ENCODE data around the gene CLRN1. TPM values are rescaled to one million over a fixed set of nuclear protein-coding genes. Genes with fewer than 3 reads are reported as not detected.
"Not testable (repeated sequence)": the region's sequence is repeated elsewhere in the genome, so short reads cannot be mapped to it uniquely, and the experiment has no call there.

CLRN1 gene
- total and polyA plus RNA-seq, 2 experiments from 2014 or later = not detected

- H3K27ac ChIP-seq = no peak overlapping the region
- H3K27me3 ChIP-seq = no peaks in the 10 kb centered on the region
- TF ChIP-seq, protein P1, sequence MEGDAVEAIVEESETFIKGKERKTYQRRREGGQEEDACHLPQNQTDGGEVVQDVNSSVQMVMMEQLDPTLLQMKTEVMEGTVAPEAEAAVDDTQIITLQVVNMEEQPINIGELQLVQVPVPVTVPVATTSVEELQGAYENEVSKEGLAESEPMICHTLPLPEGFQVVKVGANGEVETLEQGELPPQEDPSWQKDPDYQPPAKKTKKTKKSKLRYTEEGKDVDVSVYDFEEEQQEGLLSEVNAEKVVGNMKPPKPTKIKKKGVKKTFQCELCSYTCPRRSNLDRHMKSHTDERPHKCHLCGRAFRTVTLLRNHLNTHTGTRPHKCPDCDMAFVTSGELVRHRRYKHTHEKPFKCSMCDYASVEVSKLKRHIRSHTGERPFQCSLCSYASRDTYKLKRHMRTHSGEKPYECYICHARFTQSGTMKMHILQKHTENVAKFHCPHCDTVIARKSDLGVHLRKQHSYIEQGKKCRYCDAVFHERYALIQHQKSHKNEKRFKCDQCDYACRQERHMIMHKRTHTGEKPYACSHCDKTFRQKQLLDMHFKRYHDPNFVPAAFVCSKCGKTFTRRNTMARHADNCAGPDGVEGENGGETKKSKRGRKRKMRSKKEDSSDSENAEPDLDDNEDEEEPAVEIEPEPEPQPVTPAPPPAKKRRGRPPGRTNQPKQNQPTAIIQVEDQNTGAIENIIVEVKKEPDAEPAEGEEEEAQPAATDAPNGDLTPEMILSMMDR (IDR thresholded peaks at IDR 0.05; ENCODE audit: low read depth, low read length) = no peak
- no peaks in the 10 kb centered on the region for H3K9me3 ChIP-seq (ENCODE audit: low read depth)
- DNase-seq (ENCODE audit: low read depth in 1 of 2, low spot score in 1 of 2) = no peak
- no peak overlapping the region for H3K4me3 ChIP-seq
- no peaks in the 10 kb centered on the region for H3K36me3 ChIP-seq
- no peaks in the 10 kb centered on the region for H3K4me1 ChIP-seq (ENCODE audit: low read depth)
Observed at GRCh38 chr3:150989208-150989607, 16.7 kb upstream of the CLRN1 start.

- H3K36me3 ChIP-seq; H3K4me3 ChIP-seq; H3K27ac ChIP-seq; H3K27me3 ChIP-seq; H3K4me1 ChIP-seq (ENCODE audit: low read depth); DNase-seq (ENCODE audit: low read depth in 1 of 2, low spot score in 1 of 2); H3K9me3 ChIP-seq (ENCODE audit: low read depth): not testable (repeated sequence)
Observed at GRCh38 chr3:150988395-150988794, 15.9 kb upstream of the CLRN1 start.

- H3K4me3 ChIP-seq = no peak overlapping the region
- TF ChIP-seq, protein P1 (IDR thresholded peaks at IDR 0.05; ENCODE audit: low read depth, low read length) = no peak
- no peak overlapping the region for H3K27ac ChIP-seq
- no peaks in the 10 kb centered on the region for H3K4me1 ChIP-seq (ENCODE audit: low read depth)
- no peak for DNase-seq (ENCODE audit: low read depth in 1 of 2, low spot score in 1 of 2)
- no peaks in the 10 kb centered on the region for H3K9me3 ChIP-seq (ENCODE audit: low read depth)
- no peaks in the 10 kb centered on the region for H3K36me3 ChIP-seq
- no peaks in the 10 kb centered on the region for H3K27me3 ChIP-seq
Observed at GRCh38 chr3:150985711-150986110, 13.2 kb upstream of the CLRN1 start.

GRCh38 chr3:150984066-150984465 lies 11.5 kb upstream of the CLRN1 start:
- DNase-seq (ENCODE audit: low read depth in 1 of 2, low spot score in 1 of 2) = no peak
- no peaks in the 10 kb centered on the region for H3K9me3 ChIP-seq (ENCODE audit: low read depth)
- TF ChIP-seq, protein P1 (IDR thresholded peaks at IDR 0.05; ENCODE audit: low read depth, low read length) = no peak
- no peak overlapping the region for H3K4me3 ChIP-seq
- H3K36me3 ChIP-seq = no peaks in the 10 kb centered on the region
- H3K27me3 ChIP-seq = no peaks in the 10 kb centered on the region
- no peaks in the 10 kb centered on the region for H3K4me1 ChIP-seq (ENCODE audit: low read depth)
- no peak overlapping the region for H3K27ac ChIP-seq

DNA sequence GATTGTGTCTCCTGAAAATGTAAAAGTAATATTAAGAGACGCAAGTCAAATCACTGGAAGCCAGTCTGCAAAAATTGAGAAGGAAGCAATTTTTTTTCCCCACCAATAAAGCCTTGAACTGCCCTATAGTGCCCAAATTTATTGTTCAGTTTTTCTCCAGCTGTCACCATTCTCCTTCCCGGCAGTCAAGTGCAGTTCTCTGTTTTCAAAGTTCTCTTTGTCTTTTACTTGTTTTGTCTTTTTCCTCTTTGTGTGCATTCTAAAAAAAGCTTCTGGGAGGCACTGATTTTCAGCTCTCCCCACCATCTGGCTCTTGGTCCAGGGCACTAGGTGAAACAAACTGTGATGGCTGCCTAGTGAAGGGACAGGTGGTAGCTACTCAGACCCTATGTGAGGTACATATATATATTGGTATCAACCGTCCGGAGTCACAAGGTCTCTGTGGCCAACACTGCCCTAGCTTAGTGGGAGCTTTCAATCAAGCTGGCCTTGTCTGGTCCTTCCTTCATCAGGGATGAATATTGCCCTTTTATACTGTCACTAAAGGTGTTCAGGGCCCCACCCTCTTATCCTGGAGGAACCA lies 6.1 kb upstream of the CLRN1 start:
- H3K36me3 ChIP-seq = no peaks in the 10 kb centered on the region
- H3K4me1 ChIP-seq (ENCODE audit: low read depth) = no peaks in the 10 kb centered on the region
- no peaks in the 10 kb centered on the region for H3K9me3 ChIP-seq (ENCODE audit: low read depth)
- H3K4me3 ChIP-seq = no peak overlapping the region
- DNase-seq (ENCODE audit: low read depth in 1 of 2, low spot score in 1 of 2) = no peak
- H3K27me3 ChIP-seq = no peaks in the 10 kb centered on the region
- no peak overlapping the region for H3K27ac ChIP-seq
- TF ChIP-seq, protein P1 (IDR thresholded peaks at IDR 0.05; ENCODE audit: low read depth, low read length) = no peak

DNA sequence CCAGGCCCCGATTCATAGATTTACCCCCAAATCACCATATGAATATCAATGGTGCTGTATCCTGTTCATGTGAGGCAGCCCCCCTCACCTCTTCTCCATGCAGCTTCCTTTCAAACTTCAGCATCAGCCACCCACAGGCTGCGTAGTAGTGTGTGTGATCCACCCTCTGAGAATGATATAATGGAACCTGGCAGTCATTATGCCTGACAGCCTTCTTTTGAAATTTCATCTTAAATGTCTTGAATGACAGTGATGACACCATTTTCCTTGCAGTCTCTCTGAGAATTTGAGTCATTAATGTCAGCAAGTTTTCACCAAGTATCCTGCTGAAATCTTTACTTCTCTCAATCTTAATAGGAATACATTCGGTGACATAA lies 3.5 kb upstream of the CLRN1 start:
- no peaks in the 10 kb centered on the region for H3K9me3 ChIP-seq (ENCODE audit: low read depth)
- H3K4me1 ChIP-seq (ENCODE audit: low read depth) = no peaks in the 10 kb centered on the region
- no peaks in the 10 kb centered on the region for H3K27me3 ChIP-seq
- H3K27ac ChIP-seq = no peak overlapping the region
- TF ChIP-seq, protein P1 (IDR thresholded peaks at IDR 0.05; ENCODE audit: low read depth, low read length) = no peak
- DNase-seq (ENCODE audit: low read depth in 1 of 2, low spot score in 1 of 2) = no peak
- H3K36me3 ChIP-seq = no peaks in the 10 kb centered on the region
- no peak overlapping the region for H3K4me3 ChIP-seq

Data from cardiac muscle cell (in vitro differentiated cells and primary cell).